ENCODE data around the gene PRR20G. TPM values are rescaled to one million over a fixed set of nuclear protein-coding genes. Genes with fewer than 3 reads are reported as not detected.

PRR20G gene
- total and polyA plus RNA-seq, 2 of the 8 experiments (the other 6 are each of a cell fraction or from before 2014, with no cell fraction given), result 0.24 TPM; not detected in 1

DNA sequence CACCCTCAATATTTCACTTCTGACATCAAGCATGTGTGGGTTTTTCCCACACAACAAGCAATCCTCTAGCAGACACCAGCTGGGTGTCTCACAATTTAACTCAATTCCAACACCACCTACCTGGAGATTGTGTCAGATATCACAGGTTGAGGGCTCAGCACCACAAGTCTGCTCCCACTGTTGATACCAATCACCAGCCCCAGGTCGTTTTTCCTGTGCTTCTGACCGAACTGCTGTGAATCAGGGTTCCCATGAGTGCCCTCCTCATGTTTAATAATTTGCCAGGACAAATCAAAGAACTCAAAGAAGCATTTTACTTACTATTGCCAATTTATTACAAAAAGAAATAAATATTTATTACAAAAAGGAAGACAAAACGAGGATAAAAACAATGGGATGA is 25.0 kb upstream of the PRR20G start:
- Histone ChIP-seq H3K4me1 (replicated peaks in 1 of 4; ENCODE audit: control insufficient read depth in 3 of 4, insufficient read depth in 4 of 4, low read length in 3 of 4) (no peaks in the 10 kb centered on the region), H3K23me2 (ENCODE audit: low read depth, low read length) (no peaks in the 10 kb centered on the region), H3K4me3 (ENCODE audit: extremely low read depth in 1 of 4, insufficient read depth in 2 of 4, low read depth in 3 of 4, low read length in 4 of 4) (no peak overlapping the region), H4K91ac (replicated peaks; ENCODE audit: insufficient read length, low read length) (no peak overlapping the region), H3K36me3 (ENCODE audit: control insufficient read depth in 2 of 4, insufficient read depth in 4 of 4, low read length in 3 of 4) (no peaks in the 10 kb centered on the region), H3K4ac (replicated peaks; ENCODE audit: insufficient read length, low read depth, low read length) (no peak overlapping the region), H2BK120ac (replicated peaks; ENCODE audit: low read depth, low read length) (no peak overlapping the region), H3K4me2 (ENCODE audit: insufficient read depth in 1 of 2, low read depth in 2 of 2, low read length in 2 of 2) (no peak overlapping the region), H3K18ac (ENCODE audit: extremely low read depth, low read length) (no peak overlapping the region), H2BK15ac (ENCODE audit: low read length) (no peak overlapping the region), H2BK20ac (ENCODE audit: low read length) (no peak overlapping the region), H4K20me1 (replicated peaks in 1 of 2; ENCODE audit: control insufficient read depth in 1 of 2, insufficient read depth in 2 of 2, low read length in 2 of 2) (no peaks in the 10 kb centered on the region), H3K9me3 (ENCODE audit: insufficient read depth in 2 of 2, low read depth in 1 of 2, low read length in 1 of 2) (peaks cover under 1 to 4% of the 10 kb centered on the region in 2 experiments; a peak in 3 of 4 replicates), H3K56ac (replicated peaks; ENCODE audit: insufficient read length, low read depth, low read length) (no peak overlapping the region), H3K27me3 (replicated peaks in 1 of 4; ENCODE audit: control insufficient read depth in 3 of 4, extremely low read depth in 1 of 4, insufficient read depth in 3 of 4, low read length in 3 of 4) (no peaks in the 10 kb centered on the region; a peak in 1 of 7 replicates), H3K27ac (ENCODE audit: low read depth, low read length) (no peak overlapping the region), H2AK5ac (ENCODE audit: low read depth, low read length) (no peak overlapping the region), H3K23ac (ENCODE audit: insufficient read length) (no peak overlapping the region), H4K8ac (ENCODE audit: extremely low read depth, insufficient read depth, low read length) (no peak overlapping the region), H2AFZ (ENCODE audit: low read length) (no peak overlapping the region), H3K79me1 (ENCODE audit: low read depth, low read length) (no peaks in the 10 kb centered on the region), H4K5ac (ENCODE audit: insufficient read length, low read depth, low read length) (no peak overlapping the region), H2BK12ac (ENCODE audit: low read depth, low read length) (no peak overlapping the region), H3K79me2 (ENCODE audit: control insufficient read depth in 1 of 2, insufficient read depth in 2 of 2, low read length in 2 of 2) (no peaks in the 10 kb centered on the region), H3K9ac (replicated peaks in 1 of 4; ENCODE audit: extremely low read depth in 1 of 4, low read depth in 3 of 4, low read length in 3 of 4) (no peak overlapping the region), H2BK5ac (ENCODE audit: low read depth, low read length) (no peak overlapping the region), H3K14ac (ENCODE audit: insufficient read length) (no peak overlapping the region)
- CTCF ChIA-PET (ENCODE audit: partially characterized antibody), result no interaction called here
- POLR2A ChIA-PET (ENCODE audit: partially characterized antibody), result no interaction called here
- 69% methylated on average over 3 of the region's 3 CpGs; no CpG with 5 or more reads in 1 of the 2 experiments for WGBS, 2 experiments (ENCODE audit: extremely low coverage in 1 of 2, insufficient coverage in 1 of 2, insufficient read length in 1 of 2, insufficient replicate concordance in 2 of 2, low coverage in 1 of 2, low lambda C conversion rate in 2 of 2, missing lambda C conversion rate in 1 of 2)
- FAIRE-seq (no peak), DNase-seq (ENCODE audit: low read depth in 1 of 2, low spot score in 2 of 2) (no peak)
- no peak for TF ChIP-seq GABPA (IDR thresholded peaks at IDR 0.05; ENCODE audit: borderline replicate concordance, insufficient read depth, low read length)
- TF ChIP-seq NRF1 (IDR thresholded peaks at IDR 0.05; ENCODE audit: low read depth, low read length), result no peak
- TF ChIP-seq, protein P1, sequence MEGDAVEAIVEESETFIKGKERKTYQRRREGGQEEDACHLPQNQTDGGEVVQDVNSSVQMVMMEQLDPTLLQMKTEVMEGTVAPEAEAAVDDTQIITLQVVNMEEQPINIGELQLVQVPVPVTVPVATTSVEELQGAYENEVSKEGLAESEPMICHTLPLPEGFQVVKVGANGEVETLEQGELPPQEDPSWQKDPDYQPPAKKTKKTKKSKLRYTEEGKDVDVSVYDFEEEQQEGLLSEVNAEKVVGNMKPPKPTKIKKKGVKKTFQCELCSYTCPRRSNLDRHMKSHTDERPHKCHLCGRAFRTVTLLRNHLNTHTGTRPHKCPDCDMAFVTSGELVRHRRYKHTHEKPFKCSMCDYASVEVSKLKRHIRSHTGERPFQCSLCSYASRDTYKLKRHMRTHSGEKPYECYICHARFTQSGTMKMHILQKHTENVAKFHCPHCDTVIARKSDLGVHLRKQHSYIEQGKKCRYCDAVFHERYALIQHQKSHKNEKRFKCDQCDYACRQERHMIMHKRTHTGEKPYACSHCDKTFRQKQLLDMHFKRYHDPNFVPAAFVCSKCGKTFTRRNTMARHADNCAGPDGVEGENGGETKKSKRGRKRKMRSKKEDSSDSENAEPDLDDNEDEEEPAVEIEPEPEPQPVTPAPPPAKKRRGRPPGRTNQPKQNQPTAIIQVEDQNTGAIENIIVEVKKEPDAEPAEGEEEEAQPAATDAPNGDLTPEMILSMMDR (IDR thresholded peaks at IDR 0.05; ENCODE audit: control extremely low read depth in 1 of 3, insufficient read depth in 1 of 3, low read depth in 1 of 3, low read length in 3 of 3), result no peak
- no peak for TF ChIP-seq CREB1 (IDR thresholded peaks at IDR 0.05)
- TF ChIP-seq CEBPB (IDR thresholded peaks at IDR 0.05; ENCODE audit: low read depth, low read length), result no peak
- no peak for TF ChIP-seq SIN3A (conservative IDR thresholded peaks at IDR 0.05 in 1 of 2, IDR thresholded peaks at IDR 0.05 in 1 of 2; ENCODE audit: low read depth in 1 of 2, low read length in 2 of 2)
- TF ChIP-seq HDAC6 (IDR thresholded peaks at IDR 0.05; ENCODE audit: low read depth, low read length), result no peak
- TF ChIP-seq EZH2 (IDR thresholded peaks at IDR 0.05; ENCODE audit: low read depth, low read length, severe bottlenecking), result no peak
- TF ChIP-seq SP2 (IDR thresholded peaks at IDR 0.05; ENCODE audit: low read length), result no peak
- TF ChIP-seq BCL11A (IDR thresholded peaks at IDR 0.05; ENCODE audit: low read depth in 2 of 2, low read length in 2 of 2), result no peak
- TF ChIP-seq RFX5 (IDR thresholded peaks at IDR 0.05; ENCODE audit: borderline replicate concordance, low read depth, low read length), result no peak
- no peak for TF ChIP-seq RXRA (IDR thresholded peaks at IDR 0.05; ENCODE audit: insufficient read depth, low read depth, low read length)
